Liver (tissue), 3 donors: ENCODE data around the gene OPRL1.

Source experiments
- CTCF ChIP-seq: fragments of 150-350 bp; IDR thresholded peaks from 2 replicates; pipeline ENCODE4 v1.5.1; 2017; ENCODE audit warnings: improper control_type of control experiment, low read depth, low read length; ENCODE audit not compliant: missing input control
- FOXA1 ChIP-seq: IDR thresholded peaks from 2 replicates; pipeline ENCODE4 v1.6.1; 2016; ENCODE audit warnings: antibody characterized with exemption
- MAX ChIP-seq: IDR thresholded peaks from 2 replicates; pipeline ENCODE4 v1.6.1; 2016; ENCODE audit warnings: antibody characterized with exemption
- NR2F2 ChIP-seq: IDR thresholded peaks from 2 replicates; pipeline ENCODE4 v1.6.1; 2016; ENCODE audit warnings: antibody characterized with exemption
- RAD21 ChIP-seq, 2 donors: IDR thresholded peaks; 2 replicates each; pipeline ENCODE4 v1.6.1; 2016; ENCODE audit warnings: antibody characterized with exemption in 2 of 2, mild to moderate bottlenecking in 2 of 2
- REST ChIP-seq: IDR thresholded peaks from 2 replicates; pipeline ENCODE4 v1.6.1; 2016; ENCODE audit warnings: antibody characterized with exemption, mild to moderate bottlenecking
- SP1 ChIP-seq: IDR thresholded peaks from 2 replicates; pipeline ENCODE4 v1.6.1; 2018; ENCODE audit warnings: antibody characterized with exemption, mild to moderate bottlenecking
- TAF1 ChIP-seq: conservative IDR thresholded peaks from 2 replicates; pipeline ENCODE4 v1.6.1; 2016; ENCODE audit warnings: antibody characterized with exemption, mild to moderate bottlenecking
- YY1 ChIP-seq: IDR thresholded peaks from 2 replicates; pipeline ENCODE4 v1.6.1; 2016; ENCODE audit warnings: antibody characterized with exemption, mild to moderate bottlenecking
- donor health status: healthy.
- donor health status: healthy.

GRCh38 chr20:64077876-64078551 lies 1.9 kb upstream of the OPRL1 start:
- TF ChIP-seq CTCF (no peak), TAF1 (no peak), MAX (no peak), REST (no peak), FOXA1 (no peak), RAD21 (IDR thresholded peaks at IDR 0.05) (no peak), YY1 (no peak), NR2F2 (no peak), SP1 (no peak)
